Neuron (in vitro differentiated cells): ENCODE data around the gene EZH1.

Experiments used
- H2AFZ ChIP-seq: one replicate; pipeline ENCODE4 v1.6.1; 2013; ENCODE audit warnings: low read depth, mild to moderate bottlenecking, inconsistent platforms, low read length, moderate library complexity
- H3K27me3 ChIP-seq: one replicate; pipeline ENCODE4 v1.6.1; 2013; ENCODE audit warnings: low read length; ENCODE audit not compliant: insufficient read depth
- H3K36me3 ChIP-seq: one replicate; pipeline ENCODE4 v1.6.1; 2013; ENCODE audit warnings: low read length; ENCODE audit not compliant: insufficient read depth
- H3K4me1 ChIP-seq: one replicate; pipeline ENCODE4 v1.6.1; 2013; ENCODE audit warnings: low read length; ENCODE audit not compliant: insufficient read depth
- H3K4me3 ChIP-seq: 2 replicates; pipeline ENCODE4 v1.5.1; 2013; ENCODE audit warnings: mild to moderate bottlenecking, low read length, moderate library complexity
- H3K9me3 ChIP-seq: one replicate; pipeline ENCODE4 v1.6.1; 2013; ENCODE audit warnings: low read length

The EZH1 gene

DNA sequence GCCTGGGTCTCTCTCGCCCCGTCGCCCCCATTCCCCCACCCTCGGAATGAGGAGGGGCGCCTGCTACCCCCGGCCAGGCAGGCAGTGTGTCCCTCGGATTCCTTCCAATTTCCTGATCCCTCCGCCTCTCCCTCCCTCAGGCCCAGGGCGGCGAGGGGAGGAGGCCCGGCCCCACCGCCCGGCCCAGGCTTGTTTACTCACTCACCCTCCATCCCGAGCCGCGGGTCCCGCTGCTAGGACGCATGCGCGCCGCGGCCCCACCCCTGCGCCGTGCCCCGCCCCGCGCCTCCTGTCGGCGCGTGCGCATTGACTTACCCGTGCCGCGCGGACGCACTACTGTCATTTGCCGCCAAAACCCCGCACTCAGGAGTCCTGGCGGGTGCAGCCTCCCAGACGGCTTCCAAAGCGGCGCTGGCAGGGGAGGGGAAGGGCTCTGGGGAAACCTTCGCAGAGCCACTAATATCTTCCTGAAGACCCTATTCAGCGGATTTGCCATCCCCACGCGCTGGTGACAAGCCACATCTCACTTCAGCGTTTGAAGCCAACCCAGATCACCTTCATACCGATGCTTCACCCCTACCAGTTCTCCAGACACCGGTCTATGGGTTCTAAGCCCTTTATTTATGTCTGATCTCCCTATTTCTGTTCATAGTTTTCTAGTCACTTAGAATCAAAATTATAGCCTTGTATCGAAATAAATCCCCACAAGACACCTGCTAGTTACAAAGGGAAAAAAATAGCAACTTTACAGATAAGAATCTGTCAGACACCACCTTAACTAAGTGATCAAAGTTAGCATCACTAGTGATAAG, at the start of gene EZH1:
EZH1 (minus strand) TSS at position 235 of the 812 bp plus-strand sequence. CDS start 16,099 bp downstream, outside the sequence.
- Histone ChIP-seq H3K4me3 (peak within 1 kb of the TSS; percentile 85), H3K27me3 (no peaks in the 10 kb centered on the region), H3K9me3 (no peaks in the 10 kb centered on the region), H2AFZ (peak within 1 kb of the TSS; percentile 46), H3K4me1 (peaks cover 14% of the 10 kb centered on the region), H3K36me3 (no peaks in the 10 kb centered on the region)

DNA sequence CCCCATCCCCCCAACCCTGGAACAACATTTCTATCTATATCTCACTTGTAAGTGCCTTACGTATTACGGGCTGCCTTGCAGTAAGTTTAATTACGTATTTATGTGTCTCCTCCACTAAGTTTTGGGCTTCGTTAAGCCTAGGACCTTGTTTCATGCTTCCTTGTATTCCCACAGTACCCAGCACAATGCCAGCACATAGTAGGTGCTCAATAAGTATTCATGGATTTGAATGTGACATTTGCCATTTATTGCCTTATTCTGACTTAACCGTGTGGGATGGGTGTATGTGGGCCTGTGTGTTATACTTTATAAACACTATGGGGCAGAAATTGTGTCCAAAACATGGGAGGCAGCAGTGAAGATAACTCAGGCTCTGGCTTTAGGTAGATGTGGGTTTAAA, 47.7 kb upstream of the EZH1 start:
- H3K9me3 ChIP-seq = no peaks in the 10 kb centered on the region
- H3K4me1 ChIP-seq = peaks cover 2% of the 10 kb centered on the region
- no peak overlapping the region for H3K4me3 ChIP-seq
- no peak overlapping the region for H2AFZ ChIP-seq
- H3K27me3 ChIP-seq = no peaks in the 10 kb centered on the region
- H3K36me3 ChIP-seq = peaks cover 7% of the 10 kb centered on the region

DNA sequence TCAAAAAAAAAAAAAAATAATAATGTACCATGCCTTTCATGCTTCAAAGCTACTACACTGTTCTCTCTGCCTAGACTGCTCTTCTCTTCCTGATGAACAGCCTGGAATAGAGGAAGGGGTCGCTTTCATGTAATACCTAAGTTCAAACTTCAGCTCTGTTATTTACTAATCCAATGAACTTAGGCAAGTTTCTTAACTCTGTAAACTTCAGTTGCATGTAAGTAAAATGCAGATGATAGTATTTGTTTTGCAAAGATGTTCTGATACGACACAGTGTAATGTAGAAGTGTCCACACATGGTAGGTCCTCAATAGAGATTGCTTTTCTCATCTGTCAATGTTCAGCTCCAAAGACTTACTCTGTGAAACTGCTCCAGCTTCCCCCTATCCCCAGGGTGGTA, 47.1 kb upstream of the EZH1 start:
- H2AFZ ChIP-seq = no peak overlapping the region
- no peaks in the 10 kb centered on the region for H3K9me3 ChIP-seq
- no peak overlapping the region for H3K4me3 ChIP-seq
- no peaks in the 10 kb centered on the region for H3K4me1 ChIP-seq
- H3K27me3 ChIP-seq = no peaks in the 10 kb centered on the region
- peaks cover 4% of the 10 kb centered on the region for H3K36me3 ChIP-seq

DNA sequence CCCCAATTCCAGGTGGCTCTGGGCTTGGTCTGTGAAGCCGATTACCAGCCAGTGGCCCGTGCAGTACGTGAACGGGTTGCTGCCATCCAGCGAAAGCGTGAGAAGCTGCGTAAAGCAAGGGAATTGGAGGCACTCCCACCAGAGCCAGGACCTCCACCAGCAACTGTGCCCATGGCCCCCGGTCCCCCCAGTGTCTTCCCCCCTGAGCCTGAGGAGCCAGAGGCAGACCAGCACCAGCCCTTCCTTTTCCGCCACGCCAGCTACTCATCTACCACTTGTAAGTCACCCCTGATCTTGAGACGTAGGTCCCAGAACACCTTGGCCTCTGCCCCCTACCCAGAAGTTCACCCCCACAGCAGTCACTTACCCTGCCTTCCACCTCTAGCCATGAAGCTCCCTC, 42.4 kb upstream of the EZH1 start:
- no peak overlapping the region for H3K4me3 ChIP-seq

DNA sequence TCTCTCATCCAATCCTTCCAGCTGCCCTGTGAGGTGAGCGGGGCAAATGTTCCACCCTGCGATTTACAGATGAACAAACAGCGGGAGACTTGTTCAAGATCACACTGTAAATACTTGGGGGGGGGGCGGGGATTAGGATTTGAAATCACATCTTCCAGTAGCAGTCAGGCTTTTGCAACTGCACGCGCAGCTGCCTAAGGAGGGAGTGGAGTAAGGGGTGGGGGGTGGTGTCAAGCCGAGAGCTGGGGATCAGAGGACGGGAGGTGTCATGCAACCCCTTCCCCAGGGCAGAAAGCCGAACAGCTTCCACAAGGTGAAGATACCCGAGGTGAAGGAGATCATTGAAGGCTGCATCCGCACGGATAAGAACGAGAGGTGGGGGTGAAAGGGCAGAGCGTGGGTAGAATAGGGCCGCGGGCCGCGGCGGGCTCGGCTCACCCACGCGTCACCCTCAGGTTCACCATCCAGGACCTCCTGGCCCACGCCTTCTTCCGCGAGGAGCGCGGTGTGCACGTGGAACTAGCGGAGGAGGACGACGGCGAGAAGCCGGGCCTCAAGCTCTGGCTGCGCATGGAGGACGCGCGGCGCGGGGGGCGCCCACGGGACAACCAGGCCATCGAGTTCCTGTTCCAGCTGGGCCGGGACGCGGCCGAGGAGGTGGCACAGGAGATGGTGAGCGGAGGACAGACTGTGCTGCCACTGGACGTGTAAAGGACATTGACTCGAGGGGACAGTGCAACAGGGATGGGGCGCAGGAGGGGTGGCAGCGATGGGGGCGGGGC, 40.2 kb upstream of the EZH1 start:
- no peak overlapping the region for H3K4me3 ChIP-seq
- H3K27me3 ChIP-seq = no peaks in the 10 kb centered on the region
- no peaks in the 10 kb centered on the region for H3K4me1 ChIP-seq
- no peaks in the 10 kb centered on the region for H3K9me3 ChIP-seq
- H3K36me3 ChIP-seq = peaks cover 1% of the 10 kb centered on the region
- H2AFZ ChIP-seq = no peak overlapping the region

More for the DNA sequence above, 42.4 kb upstream of the EZH1 start:
- H3K9me3 ChIP-seq = no peaks in the 10 kb centered on the region
- no peaks in the 10 kb centered on the region for H3K4me1 ChIP-seq
- H2AFZ ChIP-seq = no peak overlapping the region
- no peaks in the 10 kb centered on the region for H3K27me3 ChIP-seq
- no peaks in the 10 kb centered on the region for H3K36me3 ChIP-seq

DNA sequence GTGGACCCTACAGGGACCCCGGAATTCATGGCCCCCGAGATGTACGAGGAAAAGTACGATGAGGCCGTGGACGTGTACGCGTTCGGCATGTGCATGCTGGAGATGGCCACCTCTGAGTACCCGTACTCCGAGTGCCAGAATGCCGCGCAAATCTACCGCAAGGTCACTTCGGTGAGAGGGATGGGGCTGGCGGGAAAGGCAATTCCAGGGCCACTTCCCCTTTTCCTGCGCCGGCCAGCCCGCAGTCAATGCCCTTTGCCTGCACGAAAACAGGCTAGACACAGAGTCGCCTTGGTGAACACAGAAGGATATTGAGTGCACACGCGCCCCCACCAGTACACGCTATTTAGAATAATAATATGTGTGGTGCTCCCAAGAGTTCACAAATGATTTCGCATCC, 39.6 kb upstream of the EZH1 start:
- H3K27me3 ChIP-seq = no peaks in the 10 kb centered on the region
- H2AFZ ChIP-seq = no peak overlapping the region
- H3K4me1 ChIP-seq = no peaks in the 10 kb centered on the region
- H3K4me3 ChIP-seq = no peak overlapping the region
- H3K36me3 ChIP-seq = peaks cover 2% of the 10 kb centered on the region
- no peaks in the 10 kb centered on the region for H3K9me3 ChIP-seq

DNA sequence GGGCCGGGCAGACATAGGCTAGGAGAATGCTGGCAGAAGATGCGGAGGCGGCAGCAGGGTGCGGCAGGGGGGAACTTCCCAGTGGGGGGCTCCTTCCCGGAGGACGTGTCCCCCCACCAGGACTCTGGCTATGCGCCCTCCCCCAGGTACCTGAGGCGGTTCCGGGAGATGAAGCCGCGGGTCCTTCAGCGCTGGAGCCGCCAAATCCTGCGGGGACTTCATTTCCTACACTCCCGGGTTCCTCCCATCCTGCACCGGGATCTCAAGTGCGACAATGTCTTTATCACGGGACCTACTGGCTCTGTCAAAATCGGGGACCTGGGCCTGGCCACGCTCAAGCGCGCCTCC, 38.9 kb upstream of the EZH1 start:
- peaks cover 8% of the 10 kb centered on the region for H3K36me3 ChIP-seq
- no peak overlapping the region for H2AFZ ChIP-seq
- no peaks in the 10 kb centered on the region for H3K9me3 ChIP-seq
- H3K27me3 ChIP-seq = no peaks in the 10 kb centered on the region
- H3K4me3 ChIP-seq = no peak overlapping the region
- H3K4me1 ChIP-seq = no peaks in the 10 kb centered on the region

DNA sequence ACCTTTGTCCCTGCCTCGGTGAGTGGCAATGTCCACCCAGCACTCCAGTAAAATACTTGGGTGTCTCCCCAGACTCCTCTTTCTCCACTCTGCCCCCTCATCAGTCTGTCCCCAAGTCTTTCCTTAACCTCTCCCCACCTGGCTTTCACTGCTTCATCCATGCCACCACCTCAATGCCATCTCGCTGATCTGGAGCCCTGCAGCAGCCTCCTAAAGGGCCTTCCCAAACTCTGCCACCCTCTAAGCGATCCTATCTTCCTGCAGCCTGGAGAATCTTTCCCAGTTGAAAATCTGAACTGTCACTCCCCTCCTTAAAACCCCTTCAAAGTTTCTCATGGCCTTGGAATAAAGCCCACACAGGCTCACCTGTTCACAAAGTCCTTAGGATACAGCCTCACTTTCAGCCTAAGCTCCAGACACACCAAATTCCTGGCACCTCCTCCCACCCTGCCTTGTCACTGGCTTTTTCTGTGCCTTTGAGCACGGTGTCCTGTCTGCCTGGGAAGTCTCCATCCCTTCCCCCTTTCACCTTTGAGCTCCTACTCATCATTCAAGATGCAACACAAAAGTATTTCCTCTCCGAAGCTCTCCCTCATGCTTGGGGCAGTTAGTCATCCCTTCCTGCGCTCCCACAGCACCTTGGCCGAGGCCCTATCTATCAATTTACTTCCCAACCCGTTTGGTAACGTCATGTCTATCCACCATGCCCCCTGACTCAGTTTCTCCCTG, 38.4 kb upstream of the EZH1 start:
- H3K9me3 ChIP-seq = no peaks in the 10 kb centered on the region
- H3K4me3 ChIP-seq = no peak overlapping the region
- H3K36me3 ChIP-seq = peaks cover 14% of the 10 kb centered on the region
- H2AFZ ChIP-seq = no peak overlapping the region
- H3K4me1 ChIP-seq = no peaks in the 10 kb centered on the region
- no peaks in the 10 kb centered on the region for H3K27me3 ChIP-seq

DNA sequence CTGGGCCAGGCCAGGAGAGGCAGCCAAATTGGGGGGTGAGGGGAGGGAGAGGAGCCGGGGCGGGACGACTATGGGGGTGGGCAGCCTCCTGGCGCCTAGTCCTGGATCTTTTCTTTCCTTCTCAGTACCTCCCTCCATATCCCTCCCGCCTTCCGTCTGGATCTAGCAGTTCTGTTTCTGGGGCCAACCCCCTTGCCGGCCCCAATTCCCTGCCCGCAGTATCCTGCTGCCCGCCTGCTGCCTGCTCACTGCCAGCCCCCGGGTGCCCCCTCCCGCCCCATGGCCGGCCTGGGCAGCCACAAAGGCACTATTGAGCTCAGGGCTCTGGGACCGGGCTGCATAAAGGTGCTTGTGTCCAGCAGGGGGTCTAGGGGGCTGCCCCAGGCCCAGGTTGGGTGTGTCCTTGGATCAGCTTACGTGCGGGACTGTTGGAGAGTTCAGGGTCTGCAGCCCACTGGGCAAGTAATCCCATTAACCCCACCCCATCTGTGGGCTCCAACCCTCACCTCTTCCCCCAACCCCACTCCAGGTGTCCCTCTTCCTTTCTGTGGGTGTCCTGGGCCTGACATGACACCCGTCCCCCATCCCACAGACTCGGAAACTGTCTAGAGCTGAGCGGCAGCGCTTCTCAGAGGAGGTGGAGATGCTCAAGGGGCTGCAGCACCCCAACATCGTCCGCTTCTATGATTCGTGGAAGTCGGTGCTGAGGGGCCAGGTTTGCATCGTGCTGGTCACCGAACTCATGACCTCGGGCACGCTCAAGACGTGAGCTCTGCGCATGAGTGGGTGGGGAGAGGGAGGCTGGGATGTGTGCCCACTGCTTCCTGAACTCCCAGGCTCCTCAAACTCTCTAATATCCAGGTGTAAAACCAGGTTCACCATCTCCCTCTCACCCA, 37.6 kb upstream of the EZH1 start:
- Histone ChIP-seq H3K36me3 (peaks cover 20% of the 10 kb centered on the region), H2AFZ (no peak overlapping the region), H3K9me3 (no peaks in the 10 kb centered on the region), H3K4me1 (no peaks in the 10 kb centered on the region), H3K27me3 (no peaks in the 10 kb centered on the region), H3K4me3 (no peak overlapping the region)

DNA sequence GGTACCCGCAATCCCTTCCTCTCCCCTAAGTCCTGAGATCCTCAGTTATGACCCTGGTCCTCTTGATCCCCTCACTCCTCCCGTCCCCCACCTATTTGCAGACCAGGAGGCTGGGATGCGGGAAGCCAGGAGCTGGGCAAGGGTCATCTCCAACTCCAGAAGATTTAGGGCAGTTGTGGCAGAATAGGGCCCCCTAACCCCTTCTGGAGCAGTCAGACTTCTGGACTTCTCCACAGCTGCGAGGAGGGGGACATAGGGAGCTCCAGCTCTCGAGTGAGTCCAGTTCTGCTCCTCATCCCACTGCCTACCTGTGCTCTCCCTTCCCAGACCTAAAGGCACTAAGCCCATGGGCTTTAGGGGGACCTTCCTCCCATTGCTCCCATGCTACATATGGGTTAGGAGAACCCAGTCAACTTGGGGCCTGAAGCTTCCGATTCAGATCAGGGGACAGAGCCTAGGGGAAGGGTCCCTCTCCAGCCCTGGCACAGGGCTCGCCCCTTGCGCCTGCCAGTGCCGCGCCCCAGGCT, 36.9 kb upstream of the EZH1 start:
- Histone ChIP-seq H3K36me3 (peaks cover 21% of the 10 kb centered on the region), H3K9me3 (no peaks in the 10 kb centered on the region), H3K4me1 (no peaks in the 10 kb centered on the region), H3K27me3 (no peaks in the 10 kb centered on the region), H2AFZ (no peak overlapping the region), H3K4me3 (no peak overlapping the region)

DNA sequence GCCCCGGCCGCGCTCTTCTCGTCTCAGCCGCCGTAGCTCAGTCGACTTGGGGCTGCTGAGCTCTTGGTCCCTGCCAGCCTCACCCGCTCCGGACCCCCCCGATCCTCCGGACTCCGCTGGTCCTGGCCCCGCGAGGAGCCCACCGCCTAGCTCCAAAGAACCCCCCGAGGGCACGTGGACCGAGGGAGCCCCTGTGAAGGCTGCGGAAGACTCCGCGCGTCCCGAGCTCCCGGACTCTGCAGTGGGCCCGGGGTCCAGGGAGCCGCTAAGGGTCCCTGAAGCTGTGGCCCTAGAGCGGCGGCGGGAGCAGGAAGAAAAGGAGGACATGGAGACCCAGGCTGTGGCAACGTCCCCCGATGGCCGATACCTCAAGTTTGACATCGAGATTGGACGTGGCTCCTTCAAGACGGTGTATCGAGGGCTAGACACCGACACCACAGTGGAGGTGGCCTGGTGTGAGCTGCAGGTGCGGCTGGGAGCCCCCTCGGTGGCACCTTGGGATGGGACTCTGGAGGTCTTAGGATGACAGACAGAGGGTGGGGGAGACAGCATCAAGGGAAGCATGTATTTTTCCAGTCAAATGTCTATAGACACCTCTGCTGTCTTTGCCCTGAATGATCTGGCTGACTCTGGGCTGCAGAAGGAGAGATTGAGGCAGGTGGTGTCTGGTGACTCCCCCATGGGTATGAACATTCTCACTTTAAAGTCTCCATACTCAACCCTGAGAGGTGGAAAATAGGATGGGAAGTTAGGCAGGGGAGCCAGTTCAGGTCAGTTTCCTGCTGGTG, 36.2 kb upstream of the EZH1 start:
- Histone ChIP-seq H3K4me3 (no peak overlapping the region), H3K9me3 (no peaks in the 10 kb centered on the region), H2AFZ (no peak overlapping the region), H3K27me3 (no peaks in the 10 kb centered on the region), H3K36me3 (peaks cover 24% of the 10 kb centered on the region), H3K4me1 (no peaks in the 10 kb centered on the region)
